Measurements from ENCODE around the gene CASP10. TPM values are rescaled to one million over a fixed set of nuclear protein-coding genes. Genes with fewer than 3 reads are reported as not detected.

Gene CASP10
- total and polyA plus RNA-seq, 9 of the 15 experiments (the other 6 are each of a cell fraction or from before 2014, with no cell fraction given) = 7.1 to 20.4 (median 10.8) TPM

GRCh38 chr2:201156640-201157039 is 26.3 kb upstream of the CASP10 start:
- Histone ChIP-seq H3K4me2 (ENCODE audit: insufficient read depth, low read length) (no peak overlapping the region), H3K9ac (ENCODE audit: insufficient read depth in 1 of 2, low read depth in 2 of 2, low read length in 2 of 2) (no peak overlapping the region), H2AFZ (ENCODE audit: low read depth, low read length) (no peak overlapping the region), H3K9me1 (ENCODE audit: control insufficient read depth, insufficient read depth, low read length) (no peaks in the 10 kb centered on the region), H3K4me3 (no peak overlapping the region), H3K36me3 (ENCODE audit: control insufficient read depth, insufficient read depth, low read length) (peaks cover 67% of the 10 kb centered on the region), H3K4me1 (replicated peaks in 1 of 2; ENCODE audit: control insufficient read depth in 2 of 2, insufficient read depth in 2 of 2, low read length in 2 of 2) (peaks cover 7 to 17% of the 10 kb centered on the region in 2 experiments; a peak in 4 of 5 replicates), H3K27ac (ENCODE audit: extremely low read depth, low read depth, low read length) (no peak overlapping the region), H3K27me3 (ENCODE audit: control insufficient read depth in 2 of 2, insufficient read depth in 2 of 2, low read length in 2 of 2) (no peaks in the 10 kb centered on the region), H4K20me1 (replicated peaks; ENCODE audit: control insufficient read depth, insufficient read depth, low read length) (no peaks in the 10 kb centered on the region), H3K9me3 (replicated peaks; ENCODE audit: control insufficient read depth, insufficient read depth, low read depth, low read length) (no peaks in the 10 kb centered on the region), H3K79me2 (ENCODE audit: control insufficient read depth, insufficient read depth, low read length) (peaks cover 2% of the 10 kb centered on the region; the same call in 1 of the 3 replicates)
- ATAC-seq = no peak
- no peak for FAIRE-seq
- ChIA-PET POLR2A (no interaction called here), CTCF (ENCODE audit: low intra/inter-chr PET ratio) (no interaction called here)
- no TSS peak for BruUV-seq (replicated peaks)
- DNase-seq (ENCODE audit: extremely low read depth in 1 of 4, low spot score in 3 of 4) = no peak
- TF ChIP-seq PHF21A (IDR thresholded peaks at IDR 0.05; ENCODE audit: borderline replicate concordance, low read depth) = no peak
- TF ChIP-seq ZNF282 (CRISPR knock-in tag; IDR thresholded peaks at IDR 0.05) = no peak
- no peak for TF ChIP-seq ZNF239 (CRISPR knock-in tag; IDR thresholded peaks at IDR 0.05)
- TF ChIP-seq, protein P1, sequence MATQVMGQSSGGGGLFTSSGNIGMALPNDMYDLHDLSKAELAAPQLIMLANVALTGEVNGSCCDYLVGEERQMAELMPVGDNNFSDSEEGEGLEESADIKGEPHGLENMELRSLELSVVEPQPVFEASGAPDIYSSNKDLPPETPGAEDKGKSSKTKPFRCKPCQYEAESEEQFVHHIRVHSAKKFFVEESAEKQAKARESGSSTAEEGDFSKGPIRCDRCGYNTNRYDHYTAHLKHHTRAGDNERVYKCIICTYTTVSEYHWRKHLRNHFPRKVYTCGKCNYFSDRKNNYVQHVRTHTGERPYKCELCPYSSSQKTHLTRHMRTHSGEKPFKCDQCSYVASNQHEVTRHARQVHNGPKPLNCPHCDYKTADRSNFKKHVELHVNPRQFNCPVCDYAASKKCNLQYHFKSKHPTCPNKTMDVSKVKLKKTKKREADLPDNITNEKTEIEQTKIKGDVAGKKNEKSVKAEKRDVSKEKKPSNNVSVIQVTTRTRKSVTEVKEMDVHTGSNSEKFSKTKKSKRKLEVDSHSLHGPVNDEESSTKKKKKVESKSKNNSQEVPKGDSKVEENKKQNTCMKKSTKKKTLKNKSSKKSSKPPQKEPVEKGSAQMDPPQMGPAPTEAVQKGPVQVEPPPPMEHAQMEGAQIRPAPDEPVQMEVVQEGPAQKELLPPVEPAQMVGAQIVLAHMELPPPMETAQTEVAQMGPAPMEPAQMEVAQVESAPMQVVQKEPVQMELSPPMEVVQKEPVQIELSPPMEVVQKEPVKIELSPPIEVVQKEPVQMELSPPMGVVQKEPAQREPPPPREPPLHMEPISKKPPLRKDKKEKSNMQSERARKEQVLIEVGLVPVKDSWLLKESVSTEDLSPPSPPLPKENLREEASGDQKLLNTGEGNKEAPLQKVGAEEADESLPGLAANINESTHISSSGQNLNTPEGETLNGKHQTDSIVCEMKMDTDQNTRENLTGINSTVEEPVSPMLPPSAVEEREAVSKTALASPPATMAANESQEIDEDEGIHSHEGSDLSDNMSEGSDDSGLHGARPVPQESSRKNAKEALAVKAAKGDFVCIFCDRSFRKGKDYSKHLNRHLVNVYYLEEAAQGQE (IDR thresholded peaks at IDR 0.05; ENCODE audit: borderline replicate concordance) = no peak
- TF ChIP-seq, protein P1 (CRISPR knock-in tag; IDR thresholded peaks at IDR 0.05; ENCODE audit: low read depth) = no peak
- TF ChIP-seq ZBTB7A (IDR thresholded peaks at IDR 0.05; ENCODE audit: borderline replicate concordance, control insufficient read depth, low read depth, low read length) = no peak
- no peak for TF ChIP-seq TAF15 (IDR thresholded peaks at IDR 0.05; ENCODE audit: low read depth, low read length)
- no peak for TF ChIP-seq JUNB (CRISPR knock-in tag; conservative IDR thresholded peaks at IDR 0.05)
- TF ChIP-seq, protein P2, sequence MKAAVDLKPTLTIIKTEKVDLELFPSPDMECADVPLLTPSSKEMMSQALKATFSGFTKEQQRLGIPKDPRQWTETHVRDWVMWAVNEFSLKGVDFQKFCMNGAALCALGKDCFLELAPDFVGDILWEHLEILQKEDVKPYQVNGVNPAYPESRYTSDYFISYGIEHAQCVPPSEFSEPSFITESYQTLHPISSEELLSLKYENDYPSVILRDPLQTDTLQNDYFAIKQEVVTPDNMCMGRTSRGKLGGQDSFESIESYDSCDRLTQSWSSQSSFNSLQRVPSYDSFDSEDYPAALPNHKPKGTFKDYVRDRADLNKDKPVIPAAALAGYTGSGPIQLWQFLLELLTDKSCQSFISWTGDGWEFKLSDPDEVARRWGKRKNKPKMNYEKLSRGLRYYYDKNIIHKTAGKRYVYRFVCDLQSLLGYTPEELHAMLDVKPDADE (conservative IDR thresholded peaks at IDR 0.05; ENCODE audit: control insufficient read depth, low read depth, low read length) = no peak
- TF ChIP-seq FOXP4 (CRISPR knock-in tag; IDR thresholded peaks at IDR 0.05; ENCODE audit: borderline replicate concordance) = no peak
- TF ChIP-seq PURB (CRISPR knock-in tag; IDR thresholded peaks at IDR 0.05; ENCODE audit: low read depth) = no peak
- in situ Hi-C loops (cut with MboI) (no loop called here), intact Hi-C loops (cut with micrococcal nuclease) (loop anchor here (5.0 kb wide), 1 partner anchor 194 kb away; the partner anchor contains the start of gene ORC2)
- WGBS (ENCODE audit: insufficient coverage, low coverage, missing lambda C conversion rate) = 0% methylated on average over 1 of the region's 1 CpG

Data from K562 (cell line).